ENCODE results near the gene GPRC5C. TPM values are rescaled to one million over a fixed set of nuclear protein-coding genes. Genes with fewer than 3 reads are reported as not detected.

The GPRC5C gene
- total RNA-seq, 1 donor from 2014 or later: 56.4 TPM

GRCh38 chr17:74455821-74456220 is 23.9 kb downstream of the GPRC5C start:
- no peaks in the 10 kb centered on the region for H3K36me3 Mint-ChIP-seq (ENCODE audit: unreplicated experiment)
- H3K27me3 Mint-ChIP-seq (ENCODE audit: unreplicated experiment): peaks cover 7% of the 10 kb centered on the region
- H3K27ac Mint-ChIP-seq (ENCODE audit: unreplicated experiment): no peak overlapping the region
- H3K9me3 Mint-ChIP-seq (ENCODE audit: unreplicated experiment): no peaks in the 10 kb centered on the region
- no peak for TF ChIP-seq CTCF (IDR thresholded peaks at IDR 0.05)
- H3K4me1 Mint-ChIP-seq (ENCODE audit: unreplicated experiment): peaks cover 32% of the 10 kb centered on the region
- no peak overlapping the region for H3K4me3 Mint-ChIP-seq (ENCODE audit: unreplicated experiment)
- DNase-seq (ENCODE audit: extremely low spot score, unreplicated experiment): no peak

- no peaks in the 10 kb centered on the region for H3K36me3 Mint-ChIP-seq (ENCODE audit: unreplicated experiment)
- H3K27me3 Mint-ChIP-seq (ENCODE audit: unreplicated experiment): peaks cover 7% of the 10 kb centered on the region
- peaks cover 28% of the 10 kb centered on the region for H3K4me1 Mint-ChIP-seq (ENCODE audit: unreplicated experiment)
- H3K4me3 Mint-ChIP-seq (ENCODE audit: unreplicated experiment): no peak overlapping the region
- H3K27ac Mint-ChIP-seq (ENCODE audit: unreplicated experiment): peak overlapping the region; percentile 5
- peak; percentile 90 for DNase-seq (ENCODE audit: extremely low spot score, unreplicated experiment)
- H3K9me3 Mint-ChIP-seq (ENCODE audit: unreplicated experiment): no peaks in the 10 kb centered on the region
- peak; percentile 96 for TF ChIP-seq CTCF (IDR thresholded peaks at IDR 0.05)
Observed at GRCh38 chr17:74457146-74457819, 25.4 kb downstream of the GPRC5C start.

GRCh38 chr17:74457820-74458166 is 25.9 kb downstream of the GPRC5C start:
- peak; percentile 38 for TF ChIP-seq CTCF (IDR thresholded peaks at IDR 0.05)
- Mint-ChIP-seq H3K4me3 (ENCODE audit: unreplicated experiment) (no peak overlapping the region), H3K27ac (ENCODE audit: unreplicated experiment) (no peak overlapping the region)

DNA sequence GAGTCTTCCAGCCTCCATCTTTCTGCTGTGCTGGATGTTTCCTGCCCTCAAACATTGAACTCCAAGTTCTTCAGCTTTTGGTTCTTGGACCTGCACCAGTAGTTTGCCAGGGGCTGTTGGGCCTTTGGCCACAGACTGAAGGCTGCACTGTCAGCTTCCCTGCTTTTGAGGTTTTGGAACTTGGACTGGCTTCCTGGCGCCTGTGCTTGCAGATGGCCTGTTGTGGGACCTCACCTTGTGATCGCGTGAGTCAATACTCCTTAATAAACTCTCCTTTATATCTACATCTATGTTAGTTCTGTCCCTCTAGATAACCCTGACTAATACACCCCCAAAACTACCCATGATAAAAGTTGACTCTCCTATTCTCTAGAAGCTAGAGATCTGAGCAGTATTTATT is 26.9 kb downstream of the GPRC5C start:
- peaks cover 13% of the 10 kb centered on the region for H3K4me1 Mint-ChIP-seq (ENCODE audit: unreplicated experiment)
- H3K27me3 Mint-ChIP-seq (ENCODE audit: unreplicated experiment): peaks cover 7% of the 10 kb centered on the region
- no peak overlapping the region for H3K4me3 Mint-ChIP-seq (ENCODE audit: unreplicated experiment)
- no peak for DNase-seq (ENCODE audit: extremely low spot score, unreplicated experiment)
- no peaks in the 10 kb centered on the region for H3K36me3 Mint-ChIP-seq (ENCODE audit: unreplicated experiment)
- no peak for TF ChIP-seq CTCF (IDR thresholded peaks at IDR 0.05)
- H3K9me3 Mint-ChIP-seq (ENCODE audit: unreplicated experiment): no peaks in the 10 kb centered on the region
- H3K27ac Mint-ChIP-seq (ENCODE audit: unreplicated experiment): no peak overlapping the region

More at GRCh38 chr17:74457820-74458166, 25.9 kb downstream of the GPRC5C start:
- no peaks in the 10 kb centered on the region for H3K36me3 Mint-ChIP-seq (ENCODE audit: unreplicated experiment)
- peaks cover 22% of the 10 kb centered on the region for H3K4me1 Mint-ChIP-seq (ENCODE audit: unreplicated experiment)
- H3K27me3 Mint-ChIP-seq (ENCODE audit: unreplicated experiment): peaks cover 7% of the 10 kb centered on the region
- no peaks in the 10 kb centered on the region for H3K9me3 Mint-ChIP-seq (ENCODE audit: unreplicated experiment)
- DNase-seq (ENCODE audit: extremely low spot score, unreplicated experiment): no peak

GRCh38 chr17:74459622-74460021 is 27.7 kb downstream of the GPRC5C start:
- H3K27me3 Mint-ChIP-seq (ENCODE audit: unreplicated experiment): peaks cover 7% of the 10 kb centered on the region
- no peak for DNase-seq (ENCODE audit: extremely low spot score, unreplicated experiment)
- no peak overlapping the region for H3K4me3 Mint-ChIP-seq (ENCODE audit: unreplicated experiment)
- no peaks in the 10 kb centered on the region for H3K9me3 Mint-ChIP-seq (ENCODE audit: unreplicated experiment)
- H3K36me3 Mint-ChIP-seq (ENCODE audit: unreplicated experiment): no peaks in the 10 kb centered on the region
- no peak overlapping the region for H3K27ac Mint-ChIP-seq (ENCODE audit: unreplicated experiment)
- peaks cover 8% of the 10 kb centered on the region for H3K4me1 Mint-ChIP-seq (ENCODE audit: unreplicated experiment)
- no peak for TF ChIP-seq CTCF (IDR thresholded peaks at IDR 0.05)
